Fibroblast of peridontal ligament (primary cell): Measurements from ENCODE around the gene CMKLR1.

Source experiments
- DNase-seq: peaks from one replicate; pipeline ENCODE4 v3.0.0-alpha.2; 2010; ENCODE audit errors: extremely low read depth

Gene CMKLR1

GRCh38 chr12:108317308-108318234 is 21.5 kb downstream of the CMKLR1 start:
- no peak for DNase-seq

GRCh38 chr12:108316176-108317086 is 22.7 kb downstream of the CMKLR1 start:
- no peak for DNase-seq

GRCh38 chr12:108315486-108316105 is 23.5 kb downstream of the CMKLR1 start:
- no peak for DNase-seq

DNA sequence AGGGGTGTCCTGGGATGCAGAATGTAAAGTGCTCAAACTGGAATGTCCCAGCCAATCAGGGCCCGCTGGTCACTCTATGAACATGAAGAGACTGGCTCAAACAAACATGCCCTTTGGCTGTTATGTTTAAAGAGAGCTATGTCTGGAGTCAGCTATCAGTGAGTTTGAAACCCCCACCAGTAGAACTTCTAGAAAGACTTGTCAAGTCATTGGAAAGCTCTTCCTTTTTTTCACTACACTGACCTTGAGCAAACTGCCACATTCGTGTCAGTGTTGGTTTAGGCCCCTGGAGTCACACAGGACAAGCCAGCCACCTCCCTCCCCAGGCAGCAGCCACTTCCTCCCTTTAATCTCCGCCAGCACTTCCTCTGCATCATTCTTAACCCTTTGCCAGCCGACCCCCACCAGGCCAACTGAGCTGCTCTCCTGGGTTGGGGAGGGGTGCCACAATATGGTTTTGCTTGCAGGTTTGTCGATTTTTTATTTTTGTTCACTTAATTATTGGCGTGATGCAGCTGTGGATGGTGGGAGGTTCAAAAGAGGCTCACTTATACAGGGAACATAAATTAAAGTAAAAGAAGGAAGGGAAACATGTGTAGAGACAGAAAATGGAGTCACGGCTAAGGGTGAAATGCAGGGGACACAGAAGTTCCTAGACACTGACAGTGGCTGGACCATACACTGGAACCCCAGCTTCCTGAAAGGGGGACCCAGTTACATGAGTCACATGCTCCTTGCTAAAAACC is 25.3 kb downstream of the CMKLR1 start:
- DNase-seq = no peak

DNA sequence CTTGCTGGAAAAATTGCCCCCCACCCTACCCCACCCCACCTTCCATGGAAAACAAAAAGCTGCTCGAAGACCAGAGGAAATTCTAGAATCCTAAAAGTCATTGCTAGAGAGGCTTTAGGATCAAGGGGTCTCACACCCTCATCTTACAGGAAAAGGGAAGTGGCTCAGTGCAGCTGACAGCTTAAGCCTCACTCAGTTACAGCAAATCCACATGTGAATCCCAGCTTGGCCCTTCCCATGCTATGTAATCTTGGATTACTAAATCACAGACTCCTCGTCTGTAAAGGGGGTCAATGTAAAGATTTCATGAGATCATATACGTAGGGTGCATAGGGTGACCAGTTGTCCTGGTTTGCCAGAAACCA is 25.9 kb downstream of the CMKLR1 start:
- no peak for DNase-seq

- DNase-seq = peak; percentile 35
These were observed 26.4 kb downstream of the CMKLR1 start for GRCh38 chr12:108312693-108313189.

DNA sequence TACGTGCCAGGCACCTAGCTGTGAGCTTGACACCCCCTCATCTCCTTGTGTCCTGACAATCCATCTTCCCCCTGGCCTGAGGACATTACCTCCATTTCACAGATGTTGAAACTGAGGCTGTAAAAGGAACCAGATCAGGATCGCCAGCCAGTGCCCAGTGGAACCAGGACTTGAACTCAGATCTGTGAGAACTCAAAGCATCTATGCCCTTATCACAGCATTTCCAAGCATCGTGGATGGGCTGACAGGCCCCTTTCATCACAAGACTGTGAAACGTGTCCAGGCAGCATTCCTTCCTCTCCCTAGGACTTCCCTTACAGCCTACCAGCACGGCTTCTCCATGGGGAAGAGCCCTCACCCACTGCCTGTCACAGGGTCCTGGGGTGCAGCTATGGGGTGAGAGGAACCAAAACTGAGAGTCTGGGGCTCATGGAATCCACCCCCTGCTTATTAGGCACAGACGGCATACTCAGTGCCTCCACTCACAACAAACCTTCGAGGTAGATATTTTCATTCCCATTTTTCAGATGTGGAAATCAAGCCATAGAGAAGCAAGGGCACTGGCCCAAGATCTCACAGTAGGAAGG is 26.9 kb downstream of the CMKLR1 start:
- no peak for DNase-seq

GRCh38 chr12:108311605-108312004 is 27.5 kb downstream of the CMKLR1 start:
- DNase-seq = no peak

GRCh38 chr12:108310489-108310888 is 28.6 kb downstream of the CMKLR1 start:
- peak; percentile 67 for DNase-seq

GRCh38 chr12:108309674-108310312 is 29.3 kb downstream of the CMKLR1 start:
- no peak for DNase-seq

GRCh38 chr12:108308395-108309085 is 30.6 kb downstream of the CMKLR1 start:
- DNase-seq = no peak

- peak; percentile 82 for DNase-seq
These were observed 32.1 kb downstream of the CMKLR1 start for GRCh38 chr12:108307006-108307405.

GRCh38 chr12:108306506-108306905 is 32.6 kb downstream of the CMKLR1 start:
- DNase-seq = no peak

GRCh38 chr12:108305991-108306501 is 33.1 kb downstream of the CMKLR1 start:
- peak; percentile 77 for DNase-seq

- peak; percentile 84 for DNase-seq
These were observed 33.6 kb downstream of the CMKLR1 start for GRCh38 chr12:108305520-108305919.

GRCh38 chr12:108304633-108305032 is 34.5 kb downstream of the CMKLR1 start:
- no peak for DNase-seq

GRCh38 chr12:108303703-108304102 is 35.4 kb downstream of the CMKLR1 start:
- DNase-seq = no peak

DNA sequence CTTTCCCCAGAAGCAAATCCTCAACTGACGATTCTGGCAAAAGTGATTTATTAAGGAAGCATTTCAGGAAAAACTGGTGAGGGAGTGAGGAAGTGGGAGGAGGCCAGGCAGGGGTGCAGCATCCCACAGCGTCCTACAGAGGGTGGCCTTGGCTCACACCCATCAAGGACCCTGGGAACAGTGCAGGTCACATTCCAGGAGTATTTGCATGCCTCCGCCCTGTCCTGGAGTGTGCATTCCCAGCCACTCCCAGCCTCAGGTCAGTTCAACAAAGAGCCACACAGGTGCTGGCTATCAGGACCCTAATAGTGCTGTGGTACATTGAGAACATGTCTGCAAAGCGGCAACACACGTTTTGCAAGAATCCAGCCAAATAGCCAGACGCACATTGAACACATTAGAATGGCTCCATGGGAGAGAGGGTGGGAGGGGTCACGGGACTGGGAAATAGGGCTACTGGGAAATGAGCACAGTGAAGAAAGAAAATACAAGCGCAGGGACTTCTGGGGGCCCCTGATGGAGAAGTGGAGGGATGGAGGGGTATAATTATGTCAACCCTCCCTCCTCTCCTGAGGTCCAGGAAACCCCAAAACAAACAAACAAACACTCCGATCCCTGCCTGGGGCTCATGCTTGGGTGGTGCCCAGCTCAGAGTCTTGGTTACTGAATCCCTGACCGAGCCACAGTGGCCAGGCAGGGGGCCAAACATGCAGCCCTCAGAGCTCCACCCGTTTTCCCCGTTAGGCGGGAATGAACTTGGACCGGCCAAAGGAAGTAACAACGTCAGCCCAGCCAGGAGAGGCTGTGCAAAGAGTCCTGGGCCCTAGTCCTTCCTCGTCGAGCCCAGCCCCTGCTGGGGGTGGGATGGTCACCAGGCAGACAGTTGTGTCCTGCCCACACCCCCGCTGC is 36.5 kb downstream of the CMKLR1 start:
- DNase-seq = peak; percentile 86
